Suprapubic skin (tissue), 4 donors: ENCODE measurements around the gene MUC2. TPM values are rescaled to one million over a fixed set of nuclear protein-coding genes. Genes with fewer than 3 reads are reported as not detected.
A peak's percentile ranks its signal among the peaks of the same experiment; 100 is the strongest.

Source experiments
- DNase-seq, 2 donors: peaks; one replicate each; pipeline ENCODE4 v3.0.0-alpha.2; 2019; ENCODE audit warnings: low spot score in 2 of 2
- H3K27ac ChIP-seq: fragments of 200-600 bp; sonication (generic); one replicate; pipeline ENCODE4 v1.5.1; 2019
- H3K27me3 ChIP-seq: fragments of 200-600 bp; sonication (generic); one replicate; pipeline ENCODE4 v1.5.1; 2019
- H3K36me3 ChIP-seq: fragments of 200-600 bp; sonication (generic); one replicate; pipeline ENCODE4 v1.5.1; 2019
- H3K4me1 ChIP-seq: fragments of 200-600 bp; sonication (generic); one replicate; pipeline ENCODE4 v1.5.1; 2019
- H3K4me3 ChIP-seq: fragments of 200-600 bp; sonication (generic); one replicate; pipeline ENCODE4 v1.5.1; 2019; ENCODE audit warnings: mild to moderate bottlenecking
- H3K9me3 ChIP-seq: fragments of 200-600 bp; sonication (generic); one replicate; pipeline ENCODE4 v1.5.1; 2019
- CTCF ChIP-seq, 2 donors: fragments of 200-600 bp in 1 of 2; fragments of 450-650 bp in 1 of 2; sonication (generic) in 1 of 2; IDR thresholded peaks; one replicate each; pipeline ENCODE4 v1.5.1; 2016 to 2019; ENCODE audit warnings: antibody characterized with exemption in 2 of 2, mild to moderate bottlenecking in 1 of 2, moderate library complexity in 1 of 2
- EP300 ChIP-seq: sonication (generic); formaldehyde crosslinking; IDR thresholded peaks from one replicate; pipeline ENCODE4 v1.6.1; 2017; ENCODE audit warnings: antibody characterized with exemption
- POLR2A ChIP-seq, 2 donors: fragments of 450-650 bp; IDR thresholded peaks; one replicate each; pipeline ENCODE4 v1.6.1; 2017; ENCODE audit warnings: antibody characterized with exemption in 2 of 2, mild to moderate bottlenecking in 2 of 2, moderate library complexity in 2 of 2
- POLR2AphosphoS5 ChIP-seq, 3 donors: sonication (generic); formaldehyde crosslinking; IDR thresholded peaks; one replicate each; pipeline ENCODE4 v1.6.1; 2017; ENCODE audit warnings: antibody characterized with exemption in 3 of 3
- WGBS: methylation state at CpG from one replicate; pipeline ENCODE4 v1.1.5; 2018; 5-methylcytosine and 5-hydroxymethylcytosine counted together
- total RNA-seq, 4 donors: library from RNA; depleted of rRNA; stranded (reverse); fragments of >200 nt; gene quantifications; one replicate each; pipeline ENCODE4 v1.1.0, GENCODE V29; 2016

The MUC2 gene
- total RNA-seq, 4 donors from 2014 or later = 0.05 to 0.17 (median 0.12) TPM

- TF ChIP-seq POLR2AphosphoS5 (IDR thresholded peaks at IDR 0.05) (no peak), EP300 (no peak), CTCF (IDR thresholded peaks at IDR 0.05) (no peak)
- no peaks in the 10 kb centered on the region for H3K4me1 ChIP-seq
- 87% methylated on average over 4 of the region's 26 CpGs for WGBS
- H3K27ac ChIP-seq = no peak overlapping the region
- peaks cover 43% of the 10 kb centered on the region for H3K27me3 ChIP-seq
- H3K4me3 ChIP-seq = no peak overlapping the region
- H3K36me3 ChIP-seq = no peaks in the 10 kb centered on the region
- H3K9me3 ChIP-seq = no peaks in the 10 kb centered on the region
- DNase-seq = peak in 1 of 2 donors; percentile 52
Observed at GRCh38 chr11:1085440-1086170, 10.9 kb downstream of the MUC2 start.

GRCh38 chr11:1086171-1087102, 11.8 kb downstream of the MUC2 start:
- Histone ChIP-seq H3K9me3 (no peaks in the 10 kb centered on the region), H3K4me3 (no peak overlapping the region), H3K27ac (no peak overlapping the region), H3K36me3 (no peaks in the 10 kb centered on the region), H3K4me1 (no peaks in the 10 kb centered on the region), H3K27me3 (peaks cover 42% of the 10 kb centered on the region)
- 88% methylated on average over 9 of the region's 31 CpGs for WGBS
- DNase-seq = peak; percentile 53 to 76
- TF ChIP-seq CTCF (IDR thresholded peaks at IDR 0.05) (no peak), EP300 (no peak), POLR2A (IDR thresholded peaks at IDR 0.05) (no peak), POLR2AphosphoS5 (IDR thresholded peaks at IDR 0.05) (no peak)

GRCh38 chr11:1087279-1087960, 12.7 kb downstream of the MUC2 start:
- Histone ChIP-seq H3K4me3 (no peak overlapping the region), H3K27me3 (peaks cover 37% of the 10 kb centered on the region), H3K27ac (no peak overlapping the region), H3K4me1 (no peaks in the 10 kb centered on the region), H3K9me3 (no peaks in the 10 kb centered on the region), H3K36me3 (no peaks in the 10 kb centered on the region)
- peak in 1 of 2 donors; percentile 55 for DNase-seq
- WGBS = 97% methylated on average over 7 of the region's 17 CpGs
- TF ChIP-seq POLR2A (IDR thresholded peaks at IDR 0.05) (no peak), CTCF (IDR thresholded peaks at IDR 0.05) (no peak), POLR2AphosphoS5 (IDR thresholded peaks at IDR 0.05) (no peak), EP300 (no peak)

- Histone ChIP-seq H3K27me3 (peaks cover 30% of the 10 kb centered on the region), H3K4me1 (no peaks in the 10 kb centered on the region), H3K27ac (no peak overlapping the region), H3K4me3 (no peak overlapping the region), H3K9me3 (no peaks in the 10 kb centered on the region), H3K36me3 (no peaks in the 10 kb centered on the region)
- TF ChIP-seq POLR2AphosphoS5 (IDR thresholded peaks at IDR 0.05) = no peak
- TF ChIP-seq CTCF (IDR thresholded peaks at IDR 0.05) = no peak
- TF ChIP-seq EP300 = no peak
- no peak for TF ChIP-seq POLR2A (IDR thresholded peaks at IDR 0.05)
- WGBS = 90% methylated on average over 30 of the region's 40 CpGs
- peak; percentile 21 to 35 for DNase-seq
Observed at GRCh38 chr11:1087961-1088926, 13.6 kb downstream of the MUC2 start.
